Measurements from ENCODE around the gene GALNT2. TPM values are rescaled to one million over a fixed set of nuclear protein-coding genes. Genes with fewer than 3 reads are reported as not detected.

GALNT2 gene
- total RNA-seq, 4 donors from 2014 or later: 50.7 to 85.0 (median 71.8) TPM

DNA sequence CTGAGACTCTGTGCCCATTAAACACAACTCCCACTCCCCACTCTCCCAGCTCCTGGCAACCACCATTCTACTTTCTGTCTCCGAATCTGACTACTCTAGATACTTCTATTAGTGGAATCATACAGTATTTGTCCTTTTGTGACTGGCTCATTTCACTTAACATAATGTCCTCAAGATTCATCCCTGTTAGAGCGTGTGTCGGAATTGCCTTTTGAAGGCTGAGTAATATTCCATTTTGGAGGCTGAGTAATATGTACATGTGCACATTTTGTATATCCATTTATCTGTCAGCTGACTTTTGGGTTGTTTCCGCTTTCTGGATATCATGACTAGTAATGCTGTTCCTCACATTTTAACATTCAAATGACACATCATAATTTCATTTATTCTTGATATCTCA lies 30.3 kb downstream of the GALNT2 start:
- DNase-seq (ENCODE audit: low spot score) (no peak), ATAC-seq (ENCODE audit: low FRiP score) (no peak)
- TF ChIP-seq, protein P1, sequence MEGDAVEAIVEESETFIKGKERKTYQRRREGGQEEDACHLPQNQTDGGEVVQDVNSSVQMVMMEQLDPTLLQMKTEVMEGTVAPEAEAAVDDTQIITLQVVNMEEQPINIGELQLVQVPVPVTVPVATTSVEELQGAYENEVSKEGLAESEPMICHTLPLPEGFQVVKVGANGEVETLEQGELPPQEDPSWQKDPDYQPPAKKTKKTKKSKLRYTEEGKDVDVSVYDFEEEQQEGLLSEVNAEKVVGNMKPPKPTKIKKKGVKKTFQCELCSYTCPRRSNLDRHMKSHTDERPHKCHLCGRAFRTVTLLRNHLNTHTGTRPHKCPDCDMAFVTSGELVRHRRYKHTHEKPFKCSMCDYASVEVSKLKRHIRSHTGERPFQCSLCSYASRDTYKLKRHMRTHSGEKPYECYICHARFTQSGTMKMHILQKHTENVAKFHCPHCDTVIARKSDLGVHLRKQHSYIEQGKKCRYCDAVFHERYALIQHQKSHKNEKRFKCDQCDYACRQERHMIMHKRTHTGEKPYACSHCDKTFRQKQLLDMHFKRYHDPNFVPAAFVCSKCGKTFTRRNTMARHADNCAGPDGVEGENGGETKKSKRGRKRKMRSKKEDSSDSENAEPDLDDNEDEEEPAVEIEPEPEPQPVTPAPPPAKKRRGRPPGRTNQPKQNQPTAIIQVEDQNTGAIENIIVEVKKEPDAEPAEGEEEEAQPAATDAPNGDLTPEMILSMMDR (IDR thresholded peaks at IDR 0.05): no peak

DNA sequence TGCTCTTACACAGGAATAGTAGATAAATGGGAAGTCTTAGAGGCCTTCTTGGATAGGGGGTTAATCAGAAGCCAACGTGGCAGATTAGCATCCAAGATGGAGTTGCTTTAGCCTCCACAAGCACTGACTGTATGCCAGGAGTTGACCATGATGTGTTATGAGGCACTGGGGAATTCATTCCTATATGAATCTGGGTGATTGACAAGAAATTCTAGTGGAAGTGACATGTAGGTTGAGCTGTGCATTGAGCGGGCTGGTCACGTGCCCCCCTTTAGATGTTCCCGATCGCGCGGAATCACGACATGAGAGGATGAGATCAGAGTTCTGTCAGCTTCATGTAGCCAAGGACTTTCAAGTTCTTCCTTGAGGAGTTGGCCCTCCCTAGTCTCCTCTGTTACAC lies 31.7 kb downstream of the GALNT2 start:
- no peak for ATAC-seq (ENCODE audit: low FRiP score)
- TF ChIP-seq, protein P1 (IDR thresholded peaks at IDR 0.05): no peak

DNA sequence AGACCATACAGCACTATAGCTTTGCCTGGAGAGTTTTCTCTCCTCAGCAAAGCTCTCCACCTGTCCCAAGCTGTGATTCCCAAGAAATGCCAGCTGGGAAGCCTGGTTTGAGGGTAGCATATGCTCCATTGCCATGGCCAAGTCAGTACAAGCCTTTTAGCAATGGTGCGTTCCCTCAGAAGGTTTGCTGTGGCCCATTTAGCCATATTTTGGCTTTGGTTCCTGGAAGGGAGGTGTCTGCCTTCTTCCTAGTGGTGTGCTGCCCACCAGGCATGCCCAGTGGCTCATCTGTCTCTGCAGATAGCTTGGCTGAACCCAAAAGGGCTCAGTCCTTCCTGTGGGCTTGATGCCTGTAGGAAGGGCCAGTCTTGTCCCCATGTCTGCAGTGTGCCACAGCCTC lies 32.4 kb downstream of the GALNT2 start:
- TF ChIP-seq, protein P1 (IDR thresholded peaks at IDR 0.05): no peak
- ATAC-seq (ENCODE audit: low FRiP score) (no peak), DNase-seq (ENCODE audit: low spot score) (no peak)

More for the DNA sequence above, 31.7 kb downstream of the GALNT2 start:
- no peak for DNase-seq (ENCODE audit: low spot score)

DNA sequence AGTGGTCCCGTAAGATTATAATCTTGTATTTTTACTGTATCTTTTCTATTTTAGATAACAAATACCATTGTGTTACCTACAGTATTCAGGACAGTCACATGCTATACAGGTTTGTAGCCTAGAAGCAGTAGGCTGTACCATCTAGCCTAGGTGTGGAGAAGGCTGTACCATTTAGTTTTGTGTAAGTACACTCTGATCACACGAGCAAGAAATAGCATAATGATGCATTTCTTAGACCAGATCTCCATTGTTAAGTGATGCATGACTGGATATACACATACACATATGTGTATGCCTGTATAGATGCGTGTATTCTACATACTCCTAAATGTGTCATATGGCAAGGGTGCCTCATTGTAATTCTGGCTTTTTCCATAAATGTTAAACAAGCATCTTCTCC lies 33.9 kb downstream of the GALNT2 start:
- TF ChIP-seq, protein P1 (IDR thresholded peaks at IDR 0.05): no peak
- no peak for ATAC-seq (ENCODE audit: low FRiP score)
- no peak for DNase-seq (ENCODE audit: low spot score)

DNA sequence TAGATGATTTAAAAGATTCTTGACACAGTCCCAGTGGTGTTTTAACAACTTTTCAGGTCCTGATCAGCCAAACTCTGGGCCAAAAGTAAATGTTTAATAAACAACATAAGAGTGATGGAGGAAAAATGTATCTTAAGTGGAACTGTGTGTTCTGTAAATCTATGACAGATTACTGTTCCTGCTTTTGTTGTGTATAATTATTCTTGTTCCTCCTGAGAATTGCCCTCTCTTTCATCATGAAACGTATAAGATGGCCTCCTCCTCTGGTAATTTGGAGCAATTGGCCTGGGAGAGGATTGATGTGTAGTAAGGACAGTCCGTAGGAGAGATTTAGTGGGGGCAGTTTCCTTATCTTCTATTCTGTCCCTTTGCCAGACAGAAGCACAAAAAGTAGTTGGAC lies 34.5 kb downstream of the GALNT2 start:
- DNase-seq (ENCODE audit: low spot score) (no peak), ATAC-seq (ENCODE audit: low FRiP score) (no peak)
- TF ChIP-seq, protein P1 (IDR thresholded peaks at IDR 0.05): no peak

DNA sequence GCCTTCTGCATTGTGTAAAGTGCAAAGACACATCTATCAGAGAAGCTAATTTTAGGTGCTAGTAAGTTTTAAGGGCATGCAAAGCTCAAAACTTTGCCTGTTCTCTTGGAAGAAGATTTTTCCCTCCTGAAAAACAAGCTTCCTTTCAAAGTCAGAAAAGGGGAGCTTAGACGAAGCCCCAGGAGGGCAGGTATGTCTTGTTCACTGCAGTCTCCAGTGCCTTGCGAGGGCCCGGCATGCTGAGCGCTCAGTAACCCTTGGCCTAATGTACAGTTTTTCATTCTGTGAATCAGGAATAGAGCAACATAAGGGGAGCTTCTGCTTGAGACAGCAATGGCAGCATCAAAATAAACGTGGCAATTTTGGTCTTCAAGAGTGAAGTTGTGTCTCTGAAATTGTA lies 35.0 kb downstream of the GALNT2 start:
- DNase-seq (ENCODE audit: low spot score) (no peak), ATAC-seq (ENCODE audit: low FRiP score) (no peak)
- TF ChIP-seq, protein P1 (IDR thresholded peaks at IDR 0.05): no peak

DNA sequence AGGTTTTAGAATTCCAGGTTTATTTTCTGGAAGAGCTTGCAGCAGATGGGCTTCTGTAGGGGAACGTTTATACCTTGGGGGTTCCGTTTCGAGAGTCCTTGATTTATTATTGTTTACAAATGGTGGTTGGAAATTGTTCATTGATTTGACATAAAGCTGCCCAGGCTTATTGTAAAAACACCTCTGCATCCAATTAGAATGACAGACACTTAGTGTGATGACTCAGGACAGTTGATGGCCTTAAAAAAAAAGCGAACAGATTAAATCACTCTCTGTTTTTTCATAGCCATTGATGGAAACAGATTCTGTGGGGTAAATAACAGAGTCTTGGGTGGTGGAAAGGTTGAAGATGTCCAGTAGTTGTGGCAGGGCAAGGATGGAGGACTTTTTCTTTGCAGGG lies 35.4 kb downstream of the GALNT2 start:
- no peak for ATAC-seq (ENCODE audit: low FRiP score)
- TF ChIP-seq, protein P1 (IDR thresholded peaks at IDR 0.05): no peak
- DNase-seq (ENCODE audit: low spot score): no peak

Measured in omental fat pad (tissue), 4 donors.